HCT116 (cell line): ENCODE results near the gene CBX1. TPM values are rescaled to one million over a fixed set of nuclear protein-coding genes. Genes with fewer than 3 reads are reported as not detected.

Source experiments
- ATAC-seq: fragments of 200-7000 bp; cut with Tn5 transposase; 2 replicates; pipeline ENCODE4 v1.9.1; 2020; ENCODE audit warnings: mild to moderate bottlenecking, moderate library complexity
- BruUV-seq: library from RNA; stranded (reverse); fragments of 400-500 nt; replicated peaks from 2 replicates; lab custom pipeline; 2021; lab: Mats Ljungman, UMichigan
- CTCF ChIA-PET: fragments of 300-600 bp; sonication (Branson Sonifier 250); formaldehyde crosslinking; loops from one replicate; lab custom pipeline; 2021; ENCODE audit warnings: antibody characterized with exemption; lab: Charles Lee
- POLR2A ChIA-PET: fragments of 300-600, 350-600 bp; sonication (Branson Sonifier 250); formaldehyde crosslinking; loops from one replicate; lab custom pipeline; 2021; ENCODE audit warnings: antibody characterized with exemption; lab: Charles Lee
- RAD21 ChIA-PET, 2 experiments: fragments of 300-600 bp; sonication (Branson Sonifier 250); formaldehyde crosslinking; loops; one replicate each; lab custom pipeline; 2023; ENCODE audit warnings: low total read pairs in 2 of 2; ENCODE audit not compliant: uncharacterized antibody in 2 of 2, unreplicated experiment in 2 of 2, low non-redundant PET in 1 of 2; lab: Charles Lee
- DNase-seq: peaks from one replicate; pipeline ENCODE4 v3.0.0-alpha.2; 2010; ENCODE audit warnings: low read depth, low spot score
- H2AFZ ChIP-seq: fragments of 200-600 bp; shearing (Covaris generic), sonication (generic); 2 replicates; pipeline ENCODE4 v1.6.1; 2017; ENCODE audit warnings: low read depth, mixed run types, mixed read lengths, antibody characterized with exemption, low read length; ENCODE audit not compliant: poor library complexity, severe bottlenecking
- H3K27ac ChIP-seq: 2 replicates; pipeline ENCODE4 v1.5.1; 2012; ENCODE audit warnings: low read depth, low read length
- H3K27me3 ChIP-seq: fragments of 200-600 bp; sonication (generic); 2 replicates; pipeline ENCODE4 v1.6.1; 2016; ENCODE audit warnings: mixed run types, low read length, mixed read lengths; ENCODE audit not compliant: insufficient read depth
- H3K36me3 ChIP-seq, 2 experiments: fragments of 200-500 bp in 1 of 2; fragments of 200-600 bp in 1 of 2; sonication (Bioruptor generic) in 1 of 2; sonication (generic) in 1 of 2; 2 replicates each; pipeline versions ENCODE4 v1.5.1 to v1.6.1; 2014 to 2016; ENCODE audit warnings: low read length in 2 of 2, inconsistent platforms in 1 of 2, mixed read lengths in 1 of 2, mixed run types in 1 of 2; ENCODE audit not compliant: insufficient read depth in 2 of 2, control insufficient read depth in 1 of 2
- H3K4me1 ChIP-seq, 2 experiments: fragments of 200-600 bp in 1 of 2; sonication (generic) in 1 of 2; 2 replicates each; pipeline versions ENCODE4 v1.5.1 to v1.6.1; 2012 to 2017; ENCODE audit warnings: low read length in 2 of 2, inconsistent platforms in 1 of 2, mild to moderate bottlenecking in 1 of 2, mixed read lengths in 1 of 2, mixed run types in 1 of 2, moderate library complexity in 1 of 2; ENCODE audit not compliant: insufficient read depth in 2 of 2, control insufficient read depth in 1 of 2
- H3K4me2 ChIP-seq: fragments of 200-600 bp; sonication (generic); 2 replicates; pipeline ENCODE4 v1.6.1; 2017; ENCODE audit warnings: mixed run types, low read length, mixed read lengths
- H3K4me3 ChIP-seq, 2 experiments: fragments of 200-600 bp in 1 of 2; sonication (generic) in 1 of 2; replicated peaks in 1 of 2; 2 replicates each; pipeline ENCODE4 v1.5.1; 2011 to 2016; ENCODE audit warnings: low read length in 2 of 2, control low read depth in 1 of 2, low read depth in 1 of 2, mild to moderate bottlenecking in 1 of 2, mixed read lengths in 1 of 2, mixed run types in 1 of 2
- H3K79me2 ChIP-seq: fragments of 200-600 bp; sonication (generic); 2 replicates; pipeline ENCODE4 v1.6.1; 2017; ENCODE audit warnings: mild to moderate bottlenecking, mixed run types, low read length, moderate library complexity, mixed read lengths; ENCODE audit not compliant: insufficient read depth
- H3K9ac ChIP-seq: fragments of 200-600 bp; sonication (generic); 2 replicates; pipeline ENCODE4 v1.6.1; 2016; ENCODE audit warnings: low read length, mixed read lengths
- H3K9me2 ChIP-seq: fragments of 200-600 bp; sonication (generic), shearing (Covaris generic); 2 replicates; pipeline ENCODE4 v1.6.1; 2017; ENCODE audit warnings: mixed run types, mild to moderate bottlenecking, moderate library complexity; ENCODE audit not compliant: insufficient read depth
- H3K9me3 ChIP-seq, 2 experiments: fragments of 200-500 bp in 1 of 2; fragments of 200-600 bp in 1 of 2; sonication (Bioruptor generic) in 1 of 2; sonication (generic) in 1 of 2; 2 replicates each; pipeline ENCODE4 v1.6.1; 2014 to 2017; ENCODE audit warnings: low read length in 2 of 2, mixed read lengths in 2 of 2, inconsistent platforms in 1 of 2, low read depth in 1 of 2, mild to moderate bottlenecking in 1 of 2, mixed run types in 1 of 2, moderate library complexity in 1 of 2; ENCODE audit not compliant: control insufficient read depth in 1 of 2, insufficient read depth in 1 of 2
- H4K20me1 ChIP-seq: fragments of 200-600 bp; sonication (generic), shearing (Covaris generic); 2 replicates; pipeline ENCODE4 v1.6.1; 2017; ENCODE audit warnings: mixed run types, mild to moderate bottlenecking, moderate library complexity; ENCODE audit not compliant: insufficient read depth
- ATF3 ChIP-seq: IDR thresholded peaks from 2 replicates; pipeline ENCODE4 v1.6.1; 2012
- ELF1 ChIP-seq: IDR thresholded peaks from 2 replicates; pipeline ENCODE4 v1.6.1; 2012; ENCODE audit warnings: low read depth, borderline replicate concordance
- EZH2 ChIP-seq: fragments of 200-600 bp; sonication (generic); IDR thresholded peaks from 2 replicates; pipeline ENCODE4 v1.6.1; 2017; ENCODE audit warnings: antibody characterized with exemption, mixed run types
- POLR2AphosphoS5 ChIP-seq: IDR thresholded peaks from 2 replicates; pipeline ENCODE4 v1.6.1; 2011; ENCODE audit warnings: mild to moderate bottlenecking, low read depth, low read length, moderate library complexity
- SIN3A ChIP-seq: IDR thresholded peaks from 2 replicates; pipeline ENCODE4 v1.6.1; 2012; ENCODE audit warnings: low read depth
- SRF ChIP-seq: IDR thresholded peaks from 2 replicates; pipeline ENCODE4 v1.6.1; 2012; ENCODE audit warnings: low read depth
- TCF7L2 ChIP-seq: IDR thresholded peaks from 2 replicates; pipeline ENCODE4 v1.7.0; 2011; ENCODE audit warnings: borderline replicate concordance, inconsistent platforms; ENCODE audit not compliant: insufficient read depth, insufficient read length; ENCODE audit errors: extremely low read depth
- YY1 ChIP-seq: IDR thresholded peaks from 2 replicates; pipeline ENCODE4 v1.6.1; 2011; ENCODE audit warnings: low read length, low read depth, moderate library complexity, mild to moderate bottlenecking; ENCODE audit not compliant: insufficient replicate concordance; ENCODE audit errors: extremely low read depth
- ZFX ChIP-seq: fragments of 450-650 bp; IDR thresholded peaks from 2 replicates; pipeline ENCODE4 v1.6.1; 2017
- ZNF274 ChIP-seq: fragments of 200-500 bp; sonication (Bioruptor generic); IDR thresholded peaks from 2 replicates; pipeline ENCODE4 v1.6.1; 2014; ENCODE audit warnings: mild to moderate bottlenecking, low read depth, low read length, inconsistent platforms
- intact Hi-C: fragments of 100-400 bp; cut with micrococcal nuclease; formaldehyde crosslinking; loops from 2 replicates; pipeline ENCODE4 v1.10.0; 2022
- total RNA-seq: library from RNA; stranded (reverse); gene quantifications from one replicate; pipeline ENCODE4 v1.2.1, GENCODE V29; 2021; ENCODE audit not compliant: unreplicated experiment

CBX1 gene
- total RNA-seq, 1 experiment from 2014 or later, result 136 TPM

- ChIA-PET POLR2A (interaction anchor here (1.4 kb wide), 1 partner anchor 12 kb away, joined by 5 read pairs; the partner anchor contains the start of gene SNX11), RAD21 (no interaction called here), CTCF (interaction anchor here (1.8 to 2.9 kb wide), 3 partner anchors 16 to 70 kb away, joined by 3 to 18 read pairs (median 8); no protein-coding TSS in a partner anchor)
- no peak overlapping the region for H3K4me2 ChIP-seq
- TF ChIP-seq SIN3A (no peak), YY1 (no peak), EZH2 (no peak)
- H3K9ac ChIP-seq, result no peak overlapping the region
- DNase-seq (no peak), ATAC-seq (no peak)
- H3K9me2 ChIP-seq, result no peaks in the 10 kb centered on the region
- no peaks in the 10 kb centered on the region for H3K9me3 ChIP-seq
- intact Hi-C loops, result no loop called here
- BruUV-seq, result no TSS peak
- H4K20me1 ChIP-seq, result peaks cover 10% of the 10 kb centered on the region; the same call in 1 of the 2 replicates
- no peaks in the 10 kb centered on the region for H3K27me3 ChIP-seq
- no peak overlapping the region for H3K4me3 ChIP-seq
- peaks cover 99% of the 10 kb centered on the region for H3K79me2 ChIP-seq
- no peak overlapping the region for H2AFZ ChIP-seq
- peaks cover 13 to 17% of the 10 kb centered on the region in 2 experiments; a peak in 3 of 4 replicates for H3K36me3 ChIP-seq
- H3K27ac ChIP-seq, result no peak overlapping the region
- peaks cover 8 to 28% of the 10 kb centered on the region in 2 experiments for H3K4me1 ChIP-seq
Measured at GRCh38 chr17:48095611-48096010, 5.7 kb downstream of the CBX1 start.

- H3K9ac ChIP-seq, result no peak overlapping the region
- peaks cover 3 to 19% of the 10 kb centered on the region in 2 experiments; a peak in 2 of 4 replicates for H3K4me1 ChIP-seq
- H3K27me3 ChIP-seq, result no peaks in the 10 kb centered on the region
- H3K27ac ChIP-seq, result no peak overlapping the region
- H3K4me3 ChIP-seq, result no peak overlapping the region
- DNase-seq, result no peak
- BruUV-seq, result no TSS peak
- H2AFZ ChIP-seq, result no peak overlapping the region
- intact Hi-C loops, result no loop called here
- ChIA-PET POLR2A (no interaction called here), CTCF (interaction anchor here (2.4 kb wide), 1 partner anchor 13 kb away, joined by 8 read pairs; no protein-coding TSS in a partner anchor), RAD21 (interaction anchor here in 1 of 2 experiments (0.7 kb wide), 1 partner anchor 76 kb away, joined by 3 read pairs; no protein-coding TSS in a partner anchor)
- H3K36me3 ChIP-seq, result peaks cover 8 to 17% of the 10 kb centered on the region in 2 experiments; a peak in 3 of 4 replicates
- H3K9me2 ChIP-seq, result no peaks in the 10 kb centered on the region
- TF ChIP-seq ZNF274 (no peak), SRF (no peak), ELF1 (no peak), ZFX (no peak), ATF3 (no peak), TCF7L2 (no peak), EZH2 (no peak), POLR2AphosphoS5 (no peak)
- no peak for ATAC-seq
- H3K79me2 ChIP-seq, result peaks cover 99% of the 10 kb centered on the region
- peaks cover 10% of the 10 kb centered on the region; the same call in 1 of the 2 replicates for H4K20me1 ChIP-seq
- no peak overlapping the region for H3K4me2 ChIP-seq
- no peaks in the 10 kb centered on the region for H3K9me3 ChIP-seq
Measured at GRCh38 chr17:48093341-48094045, 7.8 kb downstream of the CBX1 start.
